ENCODE data around the gene ID2.

Gene ID2

DNA sequence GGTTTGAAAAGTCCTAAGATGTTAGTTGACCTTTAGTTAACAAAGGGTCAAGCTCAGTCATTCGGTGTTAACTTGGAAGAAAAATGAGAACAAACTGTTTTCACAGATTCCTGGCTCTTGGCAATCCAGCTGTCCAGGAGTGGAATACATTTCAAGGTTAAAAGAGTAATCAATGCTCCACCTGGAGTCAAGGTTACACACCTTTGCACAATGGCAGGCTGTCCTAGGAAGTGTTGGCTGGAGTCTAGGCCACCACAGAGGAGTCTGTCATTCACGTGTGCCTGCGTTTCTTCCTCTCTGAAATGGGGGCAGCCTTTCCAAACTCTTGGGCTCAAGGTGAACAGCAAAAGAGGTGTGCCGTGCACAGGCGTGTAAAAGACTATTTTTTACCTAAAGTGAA, 6.3 kb upstream of the ID2 start:
- TF ChIP-seq, protein P1, sequence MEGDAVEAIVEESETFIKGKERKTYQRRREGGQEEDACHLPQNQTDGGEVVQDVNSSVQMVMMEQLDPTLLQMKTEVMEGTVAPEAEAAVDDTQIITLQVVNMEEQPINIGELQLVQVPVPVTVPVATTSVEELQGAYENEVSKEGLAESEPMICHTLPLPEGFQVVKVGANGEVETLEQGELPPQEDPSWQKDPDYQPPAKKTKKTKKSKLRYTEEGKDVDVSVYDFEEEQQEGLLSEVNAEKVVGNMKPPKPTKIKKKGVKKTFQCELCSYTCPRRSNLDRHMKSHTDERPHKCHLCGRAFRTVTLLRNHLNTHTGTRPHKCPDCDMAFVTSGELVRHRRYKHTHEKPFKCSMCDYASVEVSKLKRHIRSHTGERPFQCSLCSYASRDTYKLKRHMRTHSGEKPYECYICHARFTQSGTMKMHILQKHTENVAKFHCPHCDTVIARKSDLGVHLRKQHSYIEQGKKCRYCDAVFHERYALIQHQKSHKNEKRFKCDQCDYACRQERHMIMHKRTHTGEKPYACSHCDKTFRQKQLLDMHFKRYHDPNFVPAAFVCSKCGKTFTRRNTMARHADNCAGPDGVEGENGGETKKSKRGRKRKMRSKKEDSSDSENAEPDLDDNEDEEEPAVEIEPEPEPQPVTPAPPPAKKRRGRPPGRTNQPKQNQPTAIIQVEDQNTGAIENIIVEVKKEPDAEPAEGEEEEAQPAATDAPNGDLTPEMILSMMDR (IDR thresholded peaks at IDR 0.05; ENCODE audit: extremely low read depth, missing control alignments), result no peak

DNA sequence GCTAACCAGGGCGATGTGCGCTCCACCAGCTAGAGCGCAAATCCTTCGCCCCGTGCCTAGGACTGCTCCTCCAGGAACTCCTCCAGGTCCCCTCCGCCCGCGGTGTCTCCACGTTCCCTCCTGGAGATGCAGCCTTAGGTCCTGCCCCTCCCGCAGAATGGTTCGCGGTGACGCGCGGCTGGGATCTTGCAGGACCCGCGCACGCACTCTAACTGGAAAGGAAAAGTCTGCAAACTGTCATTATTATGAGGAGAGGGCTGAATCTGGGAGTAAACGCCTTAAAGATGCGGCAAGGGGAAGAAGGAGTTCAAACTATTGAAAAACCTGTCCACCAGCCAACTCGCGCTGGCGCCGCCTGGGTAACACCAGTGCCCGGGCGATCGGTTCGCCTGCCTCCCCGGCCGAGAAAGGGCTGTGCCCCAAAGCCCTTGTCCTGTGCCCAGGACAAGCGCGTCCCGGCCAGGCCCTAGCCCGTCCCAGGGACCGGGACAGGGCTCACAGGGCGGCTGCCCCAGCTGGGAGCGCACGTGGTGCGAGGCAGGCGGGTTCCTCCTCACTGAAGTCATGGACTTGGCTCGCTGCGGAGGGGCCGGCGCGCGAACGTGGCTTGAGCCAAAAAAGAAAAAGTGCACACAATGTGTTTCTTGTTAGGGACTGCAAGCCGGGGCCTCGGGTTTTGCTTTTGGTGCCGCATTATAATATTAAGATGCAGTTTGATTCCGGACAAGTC, 5.5 kb upstream of the ID2 start:
- no peak for DNase-seq (ENCODE audit: low spot score)
- TF ChIP-seq, protein P1 (IDR thresholded peaks at IDR 0.05; ENCODE audit: extremely low read depth, missing control alignments), result no peak

More for the DNA sequence above, 6.3 kb upstream of the ID2 start:
- DNase-seq (ENCODE audit: low spot score), result no peak

DNA sequence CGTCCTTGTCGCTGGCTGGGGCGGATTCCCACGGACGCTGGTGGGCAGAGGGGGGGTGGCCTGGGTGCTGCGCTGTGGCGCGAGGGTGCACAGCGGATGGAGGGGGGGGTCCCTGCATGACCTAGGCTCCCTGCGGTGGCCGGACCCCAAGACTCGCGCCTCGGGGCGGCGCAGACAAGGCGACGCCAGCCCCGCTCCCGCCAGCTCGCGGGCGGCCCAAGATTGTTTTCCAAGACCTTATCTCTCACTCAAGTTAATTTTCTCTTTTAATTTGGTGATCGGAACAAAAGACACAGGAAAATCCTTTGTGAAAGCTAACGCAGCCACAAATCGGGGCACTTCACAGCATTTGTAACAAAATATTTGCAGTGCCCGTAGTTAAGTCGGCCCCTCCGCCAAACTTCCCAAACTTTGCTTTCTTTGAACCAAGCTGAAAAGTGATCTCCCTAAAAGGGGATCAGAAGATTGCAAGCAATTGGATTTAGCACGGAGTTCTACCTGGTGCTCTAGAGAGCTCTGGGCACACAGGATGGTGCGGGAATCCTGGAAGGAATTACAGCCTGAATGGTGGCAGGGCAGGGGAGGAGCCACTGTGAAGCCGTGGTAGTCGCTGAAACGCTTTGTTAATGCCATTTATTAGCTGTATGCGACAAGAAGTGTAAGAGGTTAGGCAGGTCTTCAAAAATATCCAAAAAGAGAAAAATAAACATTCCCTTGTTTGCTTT, 4.8 kb upstream of the ID2 start:
- no peak for DNase-seq (ENCODE audit: low spot score)
- TF ChIP-seq, protein P1 (IDR thresholded peaks at IDR 0.05; ENCODE audit: extremely low read depth, missing control alignments), result no peak

DNA sequence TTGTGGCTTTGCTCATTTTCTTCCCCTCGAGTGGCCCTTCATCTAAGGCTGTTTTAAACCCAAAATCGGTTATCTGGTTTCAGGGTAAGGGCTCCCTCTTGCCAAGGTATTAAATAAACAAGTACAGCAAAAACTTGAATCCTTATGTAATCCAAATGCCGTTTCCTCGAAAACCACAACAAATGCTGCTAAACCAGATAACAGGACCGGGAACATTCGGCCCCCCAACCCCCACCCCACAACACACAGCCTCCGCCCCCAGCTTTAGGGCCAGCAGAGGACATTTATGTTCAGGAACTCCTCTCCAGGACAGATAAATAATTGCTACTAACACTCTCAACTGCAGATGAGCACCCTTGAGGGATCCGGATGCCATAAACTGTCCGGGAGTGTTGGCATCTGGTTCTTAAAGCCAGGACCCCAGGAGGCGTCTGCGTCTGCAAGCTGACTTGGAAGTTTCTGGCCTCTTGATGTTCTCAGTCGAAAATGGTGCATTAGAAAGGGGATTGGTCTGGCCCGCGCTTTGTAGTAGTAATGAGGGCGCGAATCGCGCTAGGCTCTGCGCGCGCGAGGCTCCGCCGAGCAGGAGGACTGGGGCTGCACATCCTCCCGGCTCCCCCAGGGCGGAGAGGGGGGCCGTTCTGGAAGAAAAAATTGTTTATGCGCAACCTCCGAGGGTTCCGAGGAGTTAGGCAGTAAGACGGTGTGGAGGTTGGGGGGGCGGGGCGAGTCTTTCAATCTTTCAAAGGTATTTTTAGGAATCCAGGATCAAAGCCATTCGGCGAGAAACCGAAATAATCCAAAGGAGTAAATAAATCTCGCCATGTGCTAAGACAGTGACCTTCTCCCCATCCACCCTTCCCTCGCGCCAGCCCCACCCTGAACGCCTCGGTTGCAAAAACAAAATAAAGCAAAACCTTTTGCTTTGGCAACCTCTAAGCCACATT, 3.9 kb upstream of the ID2 start:
- TF ChIP-seq, protein P1 (IDR thresholded peaks at IDR 0.05; ENCODE audit: extremely low read depth, missing control alignments), result no peak
- peak; percentile 58 for DNase-seq (ENCODE audit: low spot score)

DNA sequence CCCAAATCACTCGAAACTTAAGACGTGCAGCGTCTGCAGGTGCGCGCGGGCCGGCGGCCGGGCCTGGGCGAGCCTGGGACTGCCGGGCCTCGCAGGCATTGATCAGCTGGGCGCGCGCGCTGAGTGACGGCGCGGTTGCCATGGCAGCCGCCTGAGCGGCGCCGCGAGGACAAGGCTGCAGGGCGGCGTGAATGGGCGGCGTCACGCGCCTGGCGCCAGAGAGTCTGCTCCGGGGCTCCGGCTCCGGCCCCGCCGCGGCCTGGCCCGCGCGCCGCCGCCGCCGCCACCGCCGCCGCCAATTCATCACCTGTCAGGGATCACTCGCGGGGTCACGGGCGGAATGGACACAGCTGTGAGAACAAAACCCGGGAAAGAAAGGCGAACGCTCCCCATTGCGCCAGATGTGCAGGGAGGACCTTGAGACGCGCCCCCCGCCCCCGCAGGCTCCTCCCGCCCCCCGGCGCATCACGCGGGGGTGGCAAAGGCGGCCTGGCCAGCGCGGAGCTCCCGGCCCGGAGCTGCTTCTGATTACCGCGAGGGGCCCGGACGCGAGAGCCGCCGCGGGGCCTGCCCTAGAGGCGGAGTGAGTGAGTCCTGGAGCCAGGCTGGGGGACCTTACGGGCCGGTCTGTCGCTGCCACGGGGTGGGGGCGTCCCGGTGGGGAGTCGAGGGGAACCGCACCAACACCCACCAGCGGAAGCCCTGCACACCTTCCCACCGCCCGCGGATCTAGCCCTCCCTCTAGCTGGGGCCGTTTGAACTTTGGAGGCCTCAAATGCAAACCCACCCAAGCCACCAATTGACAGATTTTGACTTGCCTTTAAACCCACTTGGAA, 2.9 kb upstream of the ID2 start:
- TF ChIP-seq, protein P1 (IDR thresholded peaks at IDR 0.05; ENCODE audit: extremely low read depth, missing control alignments), result no peak
- peak; percentile 97 for DNase-seq (ENCODE audit: low spot score)

DNA sequence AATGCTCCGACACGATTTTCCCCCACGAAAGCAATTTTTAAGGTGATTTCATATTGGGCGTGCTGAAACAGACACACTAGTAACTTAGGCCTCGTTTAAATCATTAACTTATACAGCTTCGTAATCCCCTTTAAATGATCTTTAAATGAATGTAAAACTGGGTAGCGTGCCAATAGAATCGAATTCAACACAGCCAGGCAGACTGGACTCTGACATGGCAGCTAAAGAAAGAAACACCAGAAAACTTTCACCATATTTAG, 2.4 kb upstream of the ID2 start:
- DNase-seq (ENCODE audit: low spot score), result no peak
- TF ChIP-seq, protein P1 (IDR thresholded peaks at IDR 0.05; ENCODE audit: extremely low read depth, missing control alignments), result no peak

Data from GM20000 (cell line).